Ovary (tissue), 9 donors: Measurements from ENCODE around the gene RHOBTB1. TPM values are rescaled to one million over a fixed set of nuclear protein-coding genes. Genes with fewer than 3 reads are reported as not detected.

ENCODE experiments used
- DNase-seq, 5 donors: peaks; one replicate each; pipeline ENCODE4 v3.0.0-alpha.2; 2019 to 2020
- H3K27ac ChIP-seq, 2 donors: fragments of 200-600 bp; one replicate each; pipeline versions ENCODE4 v1.5.1 to v1.8.0; 2019 to 2022
- H3K27me3 ChIP-seq: fragments of 200-600 bp; one replicate; pipeline ENCODE4 v1.8.0; 2022
- H3K36me3 ChIP-seq: fragments of 200-600 bp; sonication (generic); one replicate; pipeline ENCODE4 v1.5.1; 2019
- H3K4me1 ChIP-seq: one replicate; pipeline ENCODE4 v1.8.1; 2013; ENCODE audit warnings: mild to moderate bottlenecking, moderate library complexity; ENCODE audit not compliant: insufficient read depth
- H3K4me3 ChIP-seq: fragments of 200-600 bp; sonication (generic); one replicate; pipeline ENCODE4 v1.5.1; 2017
- H3K9me3 ChIP-seq, 2 donors: fragments of 200-600 bp in 1 of 2; sonication (generic) in 1 of 2; one replicate each; pipeline versions ENCODE4 v1.5.1 to v1.8.1; 2013 to 2019; ENCODE audit warnings: mild to moderate bottlenecking in 1 of 2, moderate library complexity in 1 of 2
- CTCF ChIP-seq, 3 donors: fragments of 450-650 bp in 2 of 3; fragments of 200-600 bp in 1 of 3; IDR thresholded peaks; one replicate each; pipeline versions ENCODE4 v1.5.1 to v1.8.0; 2016 to 2022; ENCODE audit warnings: antibody characterized with exemption in 3 of 3, mild to moderate bottlenecking in 1 of 3
- EP300 ChIP-seq: sonication (generic); formaldehyde crosslinking; IDR thresholded peaks from one replicate; pipeline ENCODE4 v1.6.1; 2017; ENCODE audit warnings: antibody characterized with exemption
- POLR2A ChIP-seq: fragments of 450-650 bp; IDR thresholded peaks from one replicate; pipeline ENCODE4 v1.6.1; 2017; ENCODE audit warnings: antibody characterized with exemption, mild to moderate bottlenecking, moderate library complexity
- WGBS, 3 donors: extraction: QIAGEN DNeasy Blood & Tissue Kit in 1 of 3; methylation state at CpG; one replicate each; pipeline versions ENCODE4 v1.1.5 to v1.1.7; 2013 to 2017; 5-methylcytosine and 5-hydroxymethylcytosine counted together
- intact Hi-C, 4 donors: fragments of 100-400 bp; cut with DNase I; formaldehyde crosslinking; loops; one replicate each; pipeline versions ENCODE4 v1.11.0 to v1.15.1; 2022 to 2023
- polyA plus RNA-seq, 2 donors: library from polyadenylated mRNA; stranded (reverse); fragments of 200-250 nt in 1 of 2; fragments of 350-450 nt in 1 of 2; fragmentation: Illumina TruSeq in 1 of 2; extraction: RNeasy Lipid Tissue Mini Kit (QIAGEN cat#74804) in 1 of 2; gene quantifications; one replicate each; pipeline ENCODE4 v1.2.3, GENCODE V29; 2013 to 2014
- total RNA-seq, 7 donors: library from RNA; depleted of rRNA in 2 of 7; stranded (reverse); fragments of >200 nt in 2 of 7; fragmentation: NEBNext Ultra II Directional in 3 of 7; extraction: Animal tissue kit (Norgen Biotek cat#: 25700) in 3 of 7; gene quantifications; one replicate each; pipeline versions ENCODE4 v1.1.0 to v1.2.4, GENCODE V29; 2016 to 2023
- donor health status: DM: no; HTN: no; CAD: no; lungs with moderate emphysema.
- donor health status: DM: no; HTN: no; CAD: no.
- donor health status: Bipolar disorder and iron deficiency.
- donor health status: DM: yes; HTN: yes; CAD: no.
- donor health status: DM: no; HTN: no; CAD: no.
- donor health status: DM: yes; HTN: yes; CAD: no.

RHOBTB1 gene
- total and polyA plus RNA-seq, 9 donors, result 5.6 to 23.9 (median 13.0) TPM

DNA sequence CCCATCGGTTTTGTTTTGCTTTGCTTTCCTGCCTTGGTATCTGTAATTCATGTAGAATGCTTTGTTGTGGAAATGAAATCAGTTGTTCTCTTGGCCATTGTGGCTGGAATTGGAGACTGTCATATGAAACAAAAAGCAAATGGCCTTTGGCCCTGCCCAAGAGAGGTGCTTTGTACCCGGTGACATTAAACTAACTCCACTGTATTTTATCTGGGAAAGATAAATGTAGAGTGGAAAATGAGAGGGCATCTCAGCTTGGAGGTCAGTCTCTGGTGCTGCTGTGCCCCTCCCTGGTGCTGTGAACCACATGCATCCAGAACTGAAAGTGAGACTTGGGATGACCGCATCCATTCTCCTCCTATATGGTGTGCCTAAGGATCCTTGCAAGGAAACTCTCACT, 90.3 kb downstream of the RHOBTB1 start:
- 86 to 95% (median 87%) methylated on average over 3 of the region's 3 CpGs for WGBS, 3 donors
- H3K27ac ChIP-seq, result no peak overlapping the region
- H3K36me3 ChIP-seq, result no peaks in the 10 kb centered on the region
- no peak for TF ChIP-seq CTCF (IDR thresholded peaks at IDR 0.05)
- no peak for TF ChIP-seq POLR2A
- TF ChIP-seq EP300, result no peak
- H3K9me3 ChIP-seq, result no peaks in the 10 kb centered on the region
- no peak overlapping the region for H3K4me3 ChIP-seq
- H3K27me3 ChIP-seq, result no peaks in the 10 kb centered on the region
- intact Hi-C loops, result no loop called here
- peaks cover 3% of the 10 kb centered on the region for H3K4me1 ChIP-seq
- no peak for DNase-seq

GRCh38 chr10:60853107-60853506, 90.9 kb downstream of the RHOBTB1 start:
- Histone ChIP-seq H3K27me3 (no peaks in the 10 kb centered on the region), H3K4me1 (peaks cover 8% of the 10 kb centered on the region), H3K9me3 (no peaks in the 10 kb centered on the region), H3K27ac (no peak overlapping the region), H3K4me3 (no peak overlapping the region), H3K36me3 (no peaks in the 10 kb centered on the region)
- WGBS, 3 donors, result 85 to 89% (median 87%) methylated on average over 4 of the region's 4 CpGs
- intact Hi-C loops, result no loop called here
- TF ChIP-seq EP300 (no peak), CTCF (IDR thresholded peaks at IDR 0.05) (no peak), POLR2A (no peak)
- no peak for DNase-seq

DNA sequence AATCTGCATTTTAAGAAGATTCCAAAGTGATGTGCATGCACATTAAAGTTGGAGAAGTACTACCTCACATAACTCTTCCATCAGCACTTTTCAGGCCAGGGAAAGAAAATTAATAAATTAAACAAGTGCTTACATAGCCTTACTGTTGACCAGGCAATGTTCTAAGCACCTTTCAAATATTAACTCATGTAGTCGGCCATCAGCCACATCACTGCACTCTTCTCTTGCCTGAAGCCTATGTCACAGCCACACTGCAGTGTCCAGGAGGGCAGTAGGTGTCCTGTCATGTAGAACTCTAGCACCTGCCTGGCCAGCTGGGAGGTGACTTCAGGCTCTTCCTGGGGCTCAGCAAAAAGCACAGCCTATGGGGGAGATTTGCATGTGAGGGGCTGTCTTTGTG, 94.2 kb downstream of the RHOBTB1 start:
- intact Hi-C loops, result no loop called here
- peaks cover 8% of the 10 kb centered on the region for H3K4me1 ChIP-seq
- H3K36me3 ChIP-seq, result no peaks in the 10 kb centered on the region
- no peak overlapping the region for H3K27ac ChIP-seq
- 84 to 100% (median 94%) methylated on average over 1 of the region's 1 CpG for WGBS, 3 donors
- H3K9me3 ChIP-seq, result no peaks in the 10 kb centered on the region
- H3K4me3 ChIP-seq, result no peak overlapping the region
- no peaks in the 10 kb centered on the region for H3K27me3 ChIP-seq
- DNase-seq, result no peak
- TF ChIP-seq EP300 (no peak), CTCF (IDR thresholded peaks at IDR 0.05) (no peak), POLR2A (no peak)

DNA sequence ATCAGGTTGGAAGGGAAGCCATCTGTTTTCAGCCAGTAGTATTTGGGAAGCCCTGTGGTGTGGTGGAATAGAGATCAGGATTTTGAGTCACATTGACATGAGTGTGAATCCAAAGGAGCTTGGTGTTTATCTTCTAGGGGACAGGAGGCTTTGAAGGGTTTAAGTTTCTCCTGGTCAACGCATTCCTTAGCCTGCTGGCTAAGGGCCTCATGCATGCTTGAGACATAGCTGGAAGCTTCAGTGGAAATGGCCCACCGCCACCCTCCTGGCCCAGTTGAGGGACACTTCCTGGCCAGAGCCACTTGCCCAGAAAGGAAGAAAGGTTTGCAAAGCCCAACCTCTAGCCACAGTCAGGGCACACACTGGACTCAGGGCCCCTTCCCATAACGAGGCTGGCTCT, 94.8 kb downstream of the RHOBTB1 start:
- DNase-seq, result no peak
- Histone ChIP-seq H3K36me3 (no peaks in the 10 kb centered on the region), H3K4me1 (peaks cover 8% of the 10 kb centered on the region), H3K9me3 (no peaks in the 10 kb centered on the region), H3K27me3 (no peaks in the 10 kb centered on the region), H3K4me3 (no peak overlapping the region), H3K27ac (no peak overlapping the region)
- TF ChIP-seq CTCF (IDR thresholded peaks at IDR 0.05) (no peak), POLR2A (no peak), EP300 (no peak)
- 75 to 82% (median 75%) methylated on average over 3 of the region's 3 CpGs for WGBS, 3 donors
- intact Hi-C loops, result no loop called here

DNA sequence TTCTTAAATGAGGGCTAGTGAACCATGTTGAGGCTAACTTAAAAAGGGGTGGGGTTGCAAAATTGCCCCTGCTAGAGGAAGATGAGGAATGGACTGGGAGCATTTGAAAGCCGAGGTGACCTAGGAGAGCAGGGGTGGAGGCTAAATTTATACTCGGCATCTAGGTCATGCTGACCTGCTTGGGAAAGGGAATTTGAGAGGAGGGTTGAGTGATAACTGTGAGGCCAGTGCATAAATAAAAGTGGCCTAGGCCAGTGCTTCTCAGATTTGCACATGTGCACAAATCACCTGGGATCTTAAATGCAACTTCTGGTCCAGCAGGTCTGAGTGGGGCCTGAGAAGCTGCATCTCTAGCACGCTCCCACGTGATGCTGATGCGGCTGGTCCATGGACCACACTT, 95.3 kb downstream of the RHOBTB1 start:
- WGBS, 3 donors, result 32 to 49% (median 44%) methylated on average over 5 of the region's 5 CpGs
- Histone ChIP-seq H3K27me3 (no peaks in the 10 kb centered on the region), H3K9me3 (no peaks in the 10 kb centered on the region), H3K27ac (no peak overlapping the region), H3K4me1 (peaks cover 8% of the 10 kb centered on the region), H3K4me3 (no peak overlapping the region), H3K36me3 (no peaks in the 10 kb centered on the region)
- TF ChIP-seq EP300 (no peak), POLR2A (no peak), CTCF (IDR thresholded peaks at IDR 0.05) (no peak)
- intact Hi-C loops, result no loop called here
- peak in 2 of 5 donors; percentile 29 to 32 for DNase-seq
